Fibroblast of lung (primary cell): ENCODE results near the gene TUBB.

Source experiments
- CTCF ChIP-seq, 2 donors: IDR thresholded peaks in 1 of 2; conservative IDR thresholded peaks in 1 of 2; 1 replicate in 1 of 2; 2 replicates in 1 of 2; pipeline ENCODE4 v1.5.1; 2011 to 2012; ENCODE audit warnings: low read length in 2 of 2, control low read depth in 1 of 2, inconsistent platforms in 1 of 2, low read depth in 1 of 2, mild to moderate bottlenecking in 1 of 2
- EZH2 ChIP-seq: IDR thresholded peaks from 2 replicates; pipeline ENCODE4 v1.5.1; 2012; ENCODE audit warnings: low read length, control low read depth, mild to moderate bottlenecking; ENCODE audit errors: missing control alignments

- TF ChIP-seq CTCF (conservative IDR thresholded peaks at IDR 0.05 in 1 of 2, IDR thresholded peaks at IDR 0.05 in 1 of 2; ENCODE audit: low read depth in 1 of 2, low read length in 2 of 2) (no peak), EZH2 (no peak)
Observed at GRCh38 chr6:30735668-30736314, 15.6 kb downstream of the TUBB start.
